ENCODE data around the gene TSPAN15. TPM values are rescaled to one million over a fixed set of nuclear protein-coding genes. Genes with fewer than 3 reads are reported as not detected.
A peak's percentile ranks its signal among the peaks of the same experiment; 100 is the strongest.
"Not testable (repeated sequence)": the region's sequence is repeated elsewhere in the genome, so short reads cannot be mapped to it uniquely, and the experiment has no call there.

The TSPAN15 gene
- total RNA-seq, 2 donors from 2014 or later = 1.3 to 1.9 TPM

DNA sequence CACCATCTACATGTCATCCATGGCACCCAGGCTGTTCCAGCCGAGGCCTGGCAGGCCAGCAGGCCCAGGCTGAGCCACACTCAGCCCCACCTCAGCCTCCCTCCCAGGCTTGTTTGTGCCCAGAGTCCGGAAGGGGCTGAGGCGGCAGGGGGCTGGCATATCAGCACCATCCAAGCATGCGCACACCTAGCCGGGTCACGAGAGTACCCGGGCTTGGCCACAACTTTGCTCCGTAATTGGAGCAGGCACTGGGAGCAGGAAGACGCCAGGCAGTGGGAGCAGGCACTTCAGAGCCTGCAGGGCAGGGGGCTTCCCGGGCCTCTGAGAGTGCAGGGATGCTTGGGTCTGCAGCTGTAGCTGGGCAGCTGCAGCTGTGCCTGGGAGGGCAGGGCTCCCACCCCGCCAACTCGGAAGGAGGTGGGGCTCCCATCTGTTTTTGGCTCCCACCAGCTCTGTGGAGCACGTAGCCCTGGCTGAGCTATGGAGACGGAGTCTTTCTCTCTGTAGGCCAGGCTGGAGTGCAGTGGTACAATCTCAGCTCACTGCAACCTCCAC is 15.2 kb upstream of the TSPAN15 start:
- H3K36me3 Mint-ChIP-seq = no peaks in the 10 kb centered on the region
- no peak overlapping the region for H3K27ac Mint-ChIP-seq
- no peak for DNase-seq (ENCODE audit: low spot score in 2 of 2)
- H3K9me3 Mint-ChIP-seq = no peaks in the 10 kb centered on the region
- no peak for ATAC-seq

DNA sequence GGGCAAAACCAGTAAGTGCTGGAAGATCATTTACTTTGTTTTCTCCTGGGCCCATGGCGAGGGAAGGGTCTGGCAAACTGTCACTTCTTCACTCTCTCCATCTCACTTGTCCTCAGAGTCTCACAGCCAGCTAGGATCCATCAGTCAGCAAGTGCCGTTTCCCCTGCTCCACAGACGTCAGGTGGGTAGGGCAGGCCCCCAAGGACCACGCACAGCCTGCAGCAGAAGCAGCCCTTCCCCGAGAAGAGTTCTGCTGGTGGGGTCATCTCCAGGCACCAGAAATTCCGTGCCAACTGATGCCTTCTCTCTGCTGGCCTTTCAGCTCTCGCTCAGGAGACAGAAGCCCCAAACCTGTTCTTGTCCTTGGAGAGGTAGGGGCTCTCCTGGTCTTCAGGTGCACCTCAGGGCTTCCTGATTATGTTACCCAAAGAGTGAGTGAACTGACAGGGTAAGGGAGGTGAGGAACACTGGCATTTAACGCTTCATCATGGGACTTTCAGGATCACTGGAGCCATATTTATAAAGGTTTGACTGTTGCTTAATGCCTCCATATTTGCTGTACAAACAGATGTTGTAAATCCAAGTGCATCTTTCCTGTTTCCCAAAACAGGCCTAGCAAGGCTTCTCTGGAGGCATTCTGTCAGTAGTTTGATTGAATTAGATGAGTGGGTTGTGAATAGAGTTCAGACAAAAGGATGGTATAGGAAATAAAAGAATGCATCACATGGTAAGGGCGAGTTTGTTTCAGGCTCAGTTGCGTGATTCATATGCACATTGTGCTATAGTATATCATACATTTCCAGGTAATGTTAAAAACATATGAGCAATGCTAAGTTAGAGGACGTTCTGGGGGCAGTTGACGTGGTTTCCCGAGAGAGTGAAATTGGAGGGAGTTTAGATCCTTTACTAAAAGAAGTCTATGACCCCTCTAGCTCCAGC is 13.7 kb upstream of the TSPAN15 start:
- ATAC-seq (no peak), DNase-seq (ENCODE audit: low spot score in 2 of 2) (no peak)
- Mint-ChIP-seq H3K36me3 (no peaks in the 10 kb centered on the region), H3K27ac (no peak overlapping the region), H3K9me3 (no peaks in the 10 kb centered on the region)

DNA sequence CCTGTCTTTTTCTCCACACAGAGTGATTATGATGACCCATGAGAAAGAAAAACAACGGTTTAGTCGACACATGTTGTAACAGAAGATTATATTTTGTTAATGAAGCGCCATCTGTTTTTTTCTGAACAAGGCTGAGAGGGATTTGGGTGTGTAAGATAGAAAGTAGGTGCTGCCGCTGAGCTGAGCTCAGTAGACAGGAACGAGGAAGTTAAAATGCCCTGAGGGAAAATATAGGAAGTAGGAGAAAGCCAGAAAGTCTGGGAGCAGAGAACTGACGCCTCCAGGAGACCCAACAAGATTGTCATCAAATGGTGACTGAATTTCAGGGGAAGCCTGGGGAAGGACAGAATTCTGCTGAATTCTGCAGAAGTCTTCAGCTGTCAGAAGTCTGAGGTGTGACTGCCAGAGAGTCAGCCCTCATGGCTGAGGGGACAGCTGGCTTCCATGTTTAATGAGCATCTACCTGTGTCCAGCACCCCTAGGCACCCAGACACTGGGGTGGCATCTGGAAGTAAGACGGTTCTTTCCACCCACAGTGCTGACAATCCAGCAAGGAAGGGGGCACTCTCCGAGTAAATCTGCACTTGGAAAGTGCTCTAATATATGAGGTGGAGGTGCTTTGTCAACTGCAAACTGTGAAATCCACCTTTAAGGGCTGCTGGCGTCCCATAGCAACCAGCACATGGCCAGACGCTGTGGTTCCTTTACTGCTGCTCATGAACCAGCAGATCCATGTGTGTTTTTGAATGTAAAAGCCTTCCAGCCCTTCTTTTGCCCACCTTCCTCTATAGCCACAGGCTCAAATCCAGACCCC is 12.5 kb upstream of the TSPAN15 start:
- ATAC-seq = no peak
- H3K9me3 Mint-ChIP-seq = no peaks in the 10 kb centered on the region
- H3K27ac Mint-ChIP-seq = no peak overlapping the region
- DNase-seq (ENCODE audit: low spot score in 2 of 2) = no peak
- H3K36me3 Mint-ChIP-seq = no peaks in the 10 kb centered on the region

DNA sequence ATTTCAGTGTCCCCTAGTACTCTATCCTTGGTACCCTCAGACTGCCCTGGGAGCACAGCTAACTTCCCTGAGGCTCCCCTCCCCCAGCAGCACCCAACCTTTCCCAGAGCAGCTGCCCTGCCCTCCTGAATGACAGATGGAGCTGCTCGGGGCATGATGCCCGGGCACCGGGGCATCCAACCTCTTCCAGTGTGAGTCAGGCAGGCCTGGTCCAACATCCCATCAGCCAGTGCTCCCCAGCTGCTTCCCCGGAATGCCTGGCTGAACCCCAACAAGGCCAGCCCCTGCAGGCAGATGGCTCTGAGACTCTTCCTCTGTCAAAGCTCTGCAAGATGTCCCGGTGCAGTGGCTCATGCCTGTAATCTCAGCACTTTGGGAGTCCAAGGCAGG is 11.9 kb upstream of the TSPAN15 start:
- Mint-ChIP-seq H3K27ac (no peak overlapping the region), H3K36me3 (no peaks in the 10 kb centered on the region), H3K9me3 (no peaks in the 10 kb centered on the region)
- DNase-seq (ENCODE audit: low spot score in 2 of 2) (no peak), ATAC-seq (no peak)

DNA sequence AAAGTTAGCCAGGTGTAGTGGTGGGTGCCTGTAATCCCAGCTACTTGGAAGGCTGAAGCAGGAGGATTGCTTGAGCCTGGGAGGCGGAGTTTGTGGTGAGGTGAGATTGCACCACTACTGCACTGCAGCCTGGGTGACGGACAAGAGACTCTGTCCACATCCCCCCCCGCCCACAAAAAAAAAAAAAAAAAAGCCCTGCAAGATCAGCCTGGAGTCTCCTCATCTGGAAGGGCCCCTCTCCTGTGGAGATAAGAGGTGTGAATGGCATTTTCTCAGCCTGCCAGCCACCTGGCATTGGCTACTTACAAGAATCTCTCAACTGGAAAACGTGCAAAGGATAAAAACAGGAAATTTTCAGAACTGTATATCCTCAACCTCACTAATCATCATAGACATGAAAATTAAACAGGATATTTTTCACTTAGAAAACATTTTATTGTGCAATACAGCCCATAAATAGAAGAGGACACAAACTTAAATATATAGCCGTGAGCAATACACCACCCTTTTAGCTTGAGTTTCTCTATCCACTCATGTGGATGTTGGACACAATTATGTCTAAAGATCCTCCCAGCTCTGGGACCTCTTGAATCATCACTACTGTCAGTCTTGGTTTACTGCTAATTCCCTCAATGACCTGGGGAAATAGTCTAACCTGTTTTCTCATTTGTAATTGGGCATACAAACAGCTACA is 11.3 kb upstream of the TSPAN15 start:
- Mint-ChIP-seq H3K36me3 (no peaks in the 10 kb centered on the region), H3K27ac (no peak overlapping the region)
- ATAC-seq = no peak

DNA sequence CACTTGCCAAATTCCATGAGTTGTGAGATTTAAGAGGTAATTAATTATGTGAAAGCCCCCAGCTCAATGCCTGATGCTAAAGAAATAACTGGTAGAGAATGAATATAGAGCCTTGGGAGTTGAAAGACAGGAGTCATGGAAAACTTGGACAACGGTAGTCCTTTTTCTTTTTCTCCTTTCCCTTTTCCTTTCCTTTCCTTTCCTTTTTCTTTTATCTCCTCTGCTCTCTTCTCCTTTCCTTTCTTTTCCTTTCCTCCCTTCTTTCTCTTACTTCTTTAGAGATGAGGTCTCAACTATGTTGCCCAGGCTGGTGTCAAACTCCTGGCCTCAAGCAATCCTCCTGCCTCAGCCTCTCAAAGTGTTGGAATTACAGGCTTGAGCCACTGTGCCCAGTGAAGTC is 7.9 kb upstream of the TSPAN15 start:
- no peaks in the 10 kb centered on the region for H3K9me3 Mint-ChIP-seq
- DNase-seq (ENCODE audit: low spot score in 2 of 2) (no peak), ATAC-seq (no peak)
- no peaks in the 10 kb centered on the region for H3K36me3 Mint-ChIP-seq
- no peak overlapping the region for H3K27ac Mint-ChIP-seq

More for the DNA sequence above, 11.3 kb upstream of the TSPAN15 start:
- DNase-seq (ENCODE audit: low spot score in 2 of 2) = no peak
- no peaks in the 10 kb centered on the region for H3K9me3 Mint-ChIP-seq

DNA sequence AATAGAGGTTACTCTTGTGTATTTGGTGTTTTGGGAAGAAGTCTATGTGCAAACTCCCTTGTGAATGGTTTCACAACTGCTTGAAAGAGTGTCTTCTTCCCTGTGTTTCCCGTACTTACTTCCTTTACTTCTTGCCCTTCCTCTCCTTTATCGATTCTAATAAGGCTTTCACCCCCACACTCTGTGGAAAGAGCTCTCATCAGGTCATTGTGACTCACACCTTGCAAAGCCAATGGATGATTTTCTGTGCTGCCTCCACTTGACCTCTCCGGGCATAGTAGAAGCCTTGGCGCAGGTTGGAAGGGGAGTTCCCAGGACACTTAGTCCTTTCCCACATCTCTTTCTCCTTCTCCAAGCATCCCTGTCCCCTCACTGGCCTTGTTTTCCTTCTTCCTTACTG is 6.2 kb upstream of the TSPAN15 start:
- no peak for DNase-seq (ENCODE audit: low spot score in 2 of 2)
- ATAC-seq = no peak

DNA sequence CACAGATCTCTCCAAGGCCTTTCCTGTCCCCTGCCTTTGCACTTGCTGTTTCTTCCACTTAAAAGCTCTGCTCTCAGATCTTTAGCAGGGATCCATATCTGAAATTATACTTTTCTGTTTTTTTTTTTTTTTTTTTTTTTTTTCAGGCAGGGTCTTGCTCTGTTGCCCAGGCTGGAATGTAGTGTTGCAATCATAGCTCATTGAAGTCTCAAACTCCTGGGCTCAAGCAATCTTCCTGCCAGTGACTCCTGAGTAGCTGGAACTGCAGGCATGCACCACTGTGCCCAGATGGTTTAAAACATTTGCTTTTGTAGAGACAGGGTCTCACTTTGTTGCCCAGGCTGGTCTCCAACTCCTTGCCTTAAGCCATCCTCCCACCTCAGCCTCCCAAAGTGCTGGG is 5.0 kb upstream of the TSPAN15 start:
- H3K27ac Mint-ChIP-seq = no peak overlapping the region
- H3K36me3 Mint-ChIP-seq = no peaks in the 10 kb centered on the region
- no peak for DNase-seq (ENCODE audit: low spot score in 2 of 2)
- ATAC-seq = no peak
- H3K9me3 Mint-ChIP-seq = no peaks in the 10 kb centered on the region

More for the DNA sequence above, 6.2 kb upstream of the TSPAN15 start:
- H3K9me3 Mint-ChIP-seq = no peaks in the 10 kb centered on the region
- no peak overlapping the region for H3K27ac Mint-ChIP-seq
- no peaks in the 10 kb centered on the region for H3K36me3 Mint-ChIP-seq

DNA sequence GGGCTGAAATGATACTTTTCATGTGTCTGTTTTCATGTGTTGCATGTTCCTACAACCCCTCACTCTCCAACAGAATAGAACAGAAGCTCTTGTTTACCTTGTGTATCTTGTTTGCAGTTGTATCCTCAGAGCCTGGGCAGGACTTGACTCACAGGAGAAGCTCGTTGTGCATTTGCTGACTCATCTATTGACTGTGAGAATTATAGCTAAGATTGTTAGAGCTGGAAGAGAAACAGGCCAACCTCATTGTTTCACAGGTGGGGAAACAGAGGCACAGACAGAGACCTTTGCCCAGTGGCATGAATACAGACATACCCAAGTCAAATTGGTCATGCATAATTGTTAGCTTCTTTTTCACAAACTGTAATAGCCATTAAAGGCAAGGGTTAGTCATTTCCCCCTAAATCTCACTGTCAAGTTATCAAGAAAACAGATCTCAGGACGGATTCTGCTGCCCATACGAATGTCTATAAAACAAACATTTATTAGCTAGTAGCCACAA is 4.6 kb upstream of the TSPAN15 start:
- ATAC-seq = no peak
- Mint-ChIP-seq H3K9me3 (no peaks in the 10 kb centered on the region), H3K27ac (no peak overlapping the region), H3K36me3 (no peaks in the 10 kb centered on the region)
- DNase-seq (ENCODE audit: low spot score in 2 of 2) = no peak

DNA sequence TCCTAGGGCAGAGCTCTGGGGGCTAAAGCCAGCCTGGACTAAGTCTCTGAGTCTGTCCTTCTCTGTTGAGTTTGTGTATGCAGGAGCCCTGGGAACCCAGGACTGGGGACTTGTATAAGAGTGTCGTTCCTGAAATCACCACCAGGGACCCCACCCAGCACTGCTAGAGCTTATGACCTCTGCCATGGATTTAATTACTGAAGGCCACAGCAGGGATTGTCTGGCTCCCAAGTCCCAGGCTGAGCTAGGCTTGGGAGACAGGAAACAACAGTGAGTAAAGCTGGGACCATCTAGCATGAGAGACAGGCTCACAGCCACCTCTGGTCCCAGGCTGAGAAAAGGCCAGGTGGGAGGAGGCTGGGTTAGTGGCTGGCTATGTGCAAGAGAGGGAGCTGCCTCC is 1.4 kb upstream of the TSPAN15 start:
- Mint-ChIP-seq H3K27ac (peak overlapping the region in 1 of 2 donors; percentile 9), H3K9me3 (no peaks in the 10 kb centered on the region), H3K36me3 (no peaks in the 10 kb centered on the region)
- DNase-seq (ENCODE audit: low spot score in 2 of 2) (peak in 1 of 2 donors; percentile 51), ATAC-seq (peak; percentile 36 to 55)

DNA sequence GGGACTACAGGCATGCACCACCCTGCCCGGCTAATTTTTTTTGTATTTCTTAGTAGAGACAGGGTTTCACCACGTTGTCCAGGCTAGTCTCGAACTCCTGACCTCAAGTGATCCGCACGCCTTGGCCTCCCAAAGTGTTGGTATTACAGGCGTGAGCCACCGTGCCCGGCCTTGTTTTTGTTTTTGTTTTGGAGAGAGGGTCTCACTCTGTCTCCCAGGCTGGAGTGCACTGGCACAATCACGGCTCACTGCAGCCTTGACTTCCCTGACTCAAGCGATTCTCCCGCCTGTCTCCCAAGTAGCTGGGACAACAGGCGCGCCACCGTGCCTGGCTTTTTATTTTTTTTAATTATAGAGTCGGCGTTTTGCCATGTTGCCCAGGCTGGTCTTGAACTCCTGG is 870 bp upstream of the TSPAN15 start:
- not testable (repeated sequence) for H3K27ac Mint-ChIP-seq; H3K36me3 Mint-ChIP-seq; DNase-seq (ENCODE audit: low spot score in 2 of 2); ATAC-seq; H3K9me3 Mint-ChIP-seq

DNA sequence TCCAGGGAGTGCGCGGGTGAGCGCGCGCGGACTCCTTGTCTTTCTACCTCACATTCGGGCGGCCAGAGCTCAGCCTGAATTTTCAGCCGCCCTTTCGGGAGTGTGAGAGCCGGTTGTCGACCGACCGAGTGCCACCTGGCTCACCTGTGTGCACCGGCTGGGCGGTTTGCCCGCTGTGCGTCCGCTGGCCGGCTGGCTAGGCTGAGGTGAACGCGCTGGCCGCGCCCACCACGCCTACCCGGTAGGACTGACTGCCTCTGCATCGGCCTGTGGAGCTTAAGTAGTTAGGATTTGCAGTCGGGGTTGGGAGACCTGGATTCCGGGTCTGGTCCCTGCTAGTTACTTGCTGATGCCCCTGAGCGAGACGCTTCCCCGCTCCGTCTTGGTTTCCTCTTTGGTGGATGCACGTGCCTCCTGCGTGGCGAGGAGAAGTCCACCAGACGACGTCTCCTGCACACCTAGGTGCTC is 553 bp downstream of the TSPAN15 start:
- Mint-ChIP-seq H3K9me3 (no peaks in the 10 kb centered on the region), H3K27ac (no peak overlapping the region), H3K36me3 (no peaks in the 10 kb centered on the region)
- DNase-seq (ENCODE audit: low spot score in 2 of 2) (peak in 1 of 2 donors; percentile 29), ATAC-seq (no peak)

DNA sequence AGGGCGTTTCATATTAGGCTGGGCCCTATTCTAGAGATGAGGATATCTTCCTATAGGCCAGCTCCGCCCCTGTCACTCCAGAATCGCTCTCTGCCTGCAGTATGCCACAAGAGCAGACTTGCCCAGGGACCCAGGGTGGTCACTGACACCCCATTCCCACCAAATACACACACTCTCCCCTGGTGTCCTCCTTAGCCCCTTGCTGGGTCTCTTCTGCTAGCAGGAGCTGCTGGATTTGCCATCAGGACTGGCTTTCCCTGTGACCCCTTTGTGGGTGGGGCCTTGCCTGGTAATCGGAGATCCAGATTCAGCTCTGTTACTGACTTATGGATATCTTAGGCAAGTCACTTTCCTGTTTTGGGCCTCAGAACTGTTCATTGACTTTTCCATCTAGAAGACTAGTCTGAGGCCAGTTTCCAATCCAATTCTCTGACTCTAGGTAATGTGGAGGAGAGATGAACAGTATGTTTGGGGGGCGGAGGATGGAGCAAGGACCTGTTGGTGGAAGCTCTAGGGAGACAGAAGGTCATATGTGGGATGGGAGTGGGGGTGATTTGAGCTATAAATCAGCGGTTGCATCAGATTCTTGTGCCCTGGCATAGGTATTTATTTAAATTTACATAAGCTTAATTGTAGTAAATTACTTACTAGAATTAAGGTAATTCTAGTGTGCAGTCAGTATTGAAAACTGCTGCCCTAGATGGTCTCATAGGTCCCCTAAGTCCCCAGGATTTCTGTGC is 1.6 kb downstream of the TSPAN15 start:
- Mint-ChIP-seq H3K9me3 (no peaks in the 10 kb centered on the region), H3K27ac (no peak overlapping the region), H3K36me3 (no peaks in the 10 kb centered on the region)
- no peak for ATAC-seq
- DNase-seq (ENCODE audit: low spot score in 2 of 2) = no peak

DNA sequence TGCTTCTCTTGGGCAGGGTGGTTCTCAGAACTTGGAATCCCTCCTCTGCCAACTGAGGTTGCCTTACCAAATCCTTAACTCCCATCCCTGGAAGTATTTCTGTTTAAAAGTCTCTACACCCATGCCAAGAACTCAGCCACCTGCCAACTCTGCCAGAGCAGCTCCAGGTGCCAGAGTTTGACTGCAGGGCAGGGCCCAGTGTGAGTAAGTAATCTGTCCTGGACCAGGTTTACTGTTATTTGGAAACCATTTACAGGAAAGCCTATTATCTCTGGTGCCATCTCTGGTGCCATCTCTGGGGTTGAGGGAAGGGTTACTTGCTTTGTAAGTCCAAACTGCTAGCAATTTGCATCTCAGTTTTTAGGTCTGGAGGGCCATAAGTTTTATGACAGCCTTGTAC is 2.5 kb downstream of the TSPAN15 start:
- no peaks in the 10 kb centered on the region for H3K9me3 Mint-ChIP-seq
- no peak overlapping the region for H3K27ac Mint-ChIP-seq
- no peak for DNase-seq (ENCODE audit: low spot score in 2 of 2)
- ATAC-seq = no peak
- no peaks in the 10 kb centered on the region for H3K36me3 Mint-ChIP-seq

DNA sequence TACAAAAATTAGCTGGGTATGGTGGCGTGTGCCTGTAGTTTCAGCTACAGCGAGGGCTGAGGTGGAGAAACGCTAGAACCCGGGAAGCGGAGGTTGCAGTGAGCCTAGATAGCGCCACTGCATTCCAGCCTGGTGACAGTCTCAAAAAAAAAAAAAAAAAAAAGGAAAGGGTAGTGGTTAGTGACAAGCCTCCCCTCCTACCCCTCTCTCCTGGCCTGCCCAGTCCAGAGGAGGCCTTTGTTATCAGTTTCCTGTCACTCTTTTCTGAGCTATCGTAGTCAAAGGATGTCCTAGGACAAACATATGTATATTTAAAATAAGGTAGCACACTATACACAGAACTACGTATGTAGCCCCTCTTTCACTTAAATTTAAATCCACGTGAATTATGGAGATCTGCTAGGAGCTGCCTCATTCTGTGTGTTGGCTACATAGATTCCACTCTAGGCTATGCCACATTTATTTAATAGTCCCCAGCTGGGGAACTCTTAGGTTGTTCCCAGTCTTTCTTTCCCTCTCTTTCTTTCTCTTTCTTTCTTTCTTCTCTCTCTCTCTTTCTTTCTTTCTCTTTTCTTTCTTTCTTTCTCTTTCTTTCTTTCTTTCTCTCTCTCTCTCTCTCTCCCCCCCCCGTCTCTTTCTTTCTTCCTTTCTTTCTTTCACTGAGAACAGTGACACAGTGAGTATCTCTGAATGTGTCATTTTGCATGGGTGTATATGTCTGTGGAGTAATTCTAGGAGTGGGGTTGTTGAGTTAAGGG is 3.9 kb downstream of the TSPAN15 start:
- DNase-seq (ENCODE audit: low spot score in 2 of 2) (no peak), ATAC-seq (no peak)
- no peak overlapping the region for H3K27ac Mint-ChIP-seq
- H3K9me3 Mint-ChIP-seq = no peaks in the 10 kb centered on the region
- H3K36me3 Mint-ChIP-seq = no peaks in the 10 kb centered on the region
